ENCODE measurements around the gene WDFY4.

GRCh38 chr10:48636231-48636630 is 48.4 kb upstream of the WDFY4 start:
- TF ChIP-seq, protein P1, sequence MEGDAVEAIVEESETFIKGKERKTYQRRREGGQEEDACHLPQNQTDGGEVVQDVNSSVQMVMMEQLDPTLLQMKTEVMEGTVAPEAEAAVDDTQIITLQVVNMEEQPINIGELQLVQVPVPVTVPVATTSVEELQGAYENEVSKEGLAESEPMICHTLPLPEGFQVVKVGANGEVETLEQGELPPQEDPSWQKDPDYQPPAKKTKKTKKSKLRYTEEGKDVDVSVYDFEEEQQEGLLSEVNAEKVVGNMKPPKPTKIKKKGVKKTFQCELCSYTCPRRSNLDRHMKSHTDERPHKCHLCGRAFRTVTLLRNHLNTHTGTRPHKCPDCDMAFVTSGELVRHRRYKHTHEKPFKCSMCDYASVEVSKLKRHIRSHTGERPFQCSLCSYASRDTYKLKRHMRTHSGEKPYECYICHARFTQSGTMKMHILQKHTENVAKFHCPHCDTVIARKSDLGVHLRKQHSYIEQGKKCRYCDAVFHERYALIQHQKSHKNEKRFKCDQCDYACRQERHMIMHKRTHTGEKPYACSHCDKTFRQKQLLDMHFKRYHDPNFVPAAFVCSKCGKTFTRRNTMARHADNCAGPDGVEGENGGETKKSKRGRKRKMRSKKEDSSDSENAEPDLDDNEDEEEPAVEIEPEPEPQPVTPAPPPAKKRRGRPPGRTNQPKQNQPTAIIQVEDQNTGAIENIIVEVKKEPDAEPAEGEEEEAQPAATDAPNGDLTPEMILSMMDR (conservative IDR thresholded peaks at IDR 0.05 in 1 of 2, IDR thresholded peaks at IDR 0.05 in 1 of 2; ENCODE audit: extremely low read depth in 1 of 2, insufficient read depth in 1 of 2, low read depth in 1 of 2, low read length in 2 of 2) = no peak
- no peak for TF ChIP-seq EZH2 (IDR thresholded peaks at IDR 0.05; ENCODE audit: borderline replicate concordance, low read length)

All from mammary epithelial cell (primary cell).